ENCODE data around the gene PARN. TPM values are rescaled to one million over a fixed set of nuclear protein-coding genes. Genes with fewer than 3 reads are reported as not detected.
"Not testable (repeated sequence)": the region's sequence is repeated elsewhere in the genome, so short reads cannot be mapped to it uniquely, and the experiment has no call there.

PARN gene
- polyA plus RNA-seq, 4 donors = 32.4 to 44.7 (median 40.1) TPM

GRCh38 chr16:14415291-14415690 lies 214.8 kb downstream of the PARN start:
- DNase-seq (ENCODE audit: low read depth in 4 of 4, low spot score in 3 of 4) = no peak

- no peak for DNase-seq (ENCODE audit: low read depth in 4 of 4, low spot score in 3 of 4)
Measured at GRCh38 chr16:14409563-14409962, 220.5 kb downstream of the PARN start.

- DNase-seq (ENCODE audit: low read depth in 4 of 4, low spot score in 3 of 4) = no peak
Measured at GRCh38 chr16:14407786-14408399, 222.2 kb downstream of the PARN start.

- DNase-seq (ENCODE audit: low read depth in 4 of 4, low spot score in 3 of 4) = no peak
Measured at GRCh38 chr16:14405611-14406537, 224.2 kb downstream of the PARN start.

- DNase-seq (ENCODE audit: low read depth in 4 of 4, low spot score in 3 of 4) = not testable (repeated sequence)
Measured at GRCh38 chr16:14403001-14403389, 227.1 kb downstream of the PARN start.

GRCh38 chr16:14402114-14403000 lies 227.7 kb downstream of the PARN start:
- not testable (repeated sequence) for DNase-seq (ENCODE audit: low read depth in 4 of 4, low spot score in 3 of 4)

GRCh38 chr16:14401711-14402061 lies 228.4 kb downstream of the PARN start:
- not testable (repeated sequence) for DNase-seq (ENCODE audit: low read depth in 4 of 4, low spot score in 3 of 4)

- DNase-seq (ENCODE audit: low read depth in 4 of 4, low spot score in 3 of 4) = not testable (repeated sequence)
Measured at GRCh38 chr16:14400978-14401710, 228.9 kb downstream of the PARN start.

- no peak for DNase-seq (ENCODE audit: low read depth in 4 of 4, low spot score in 3 of 4)
Measured at GRCh38 chr16:14400285-14400977, 229.6 kb downstream of the PARN start.

GRCh38 chr16:14399378-14400284 lies 230.4 kb downstream of the PARN start:
- no peak for DNase-seq (ENCODE audit: low read depth in 4 of 4, low spot score in 3 of 4)

GRCh38 chr16:14398014-14398717 lies 231.9 kb downstream of the PARN start:
- no peak for DNase-seq (ENCODE audit: low read depth in 4 of 4, low spot score in 3 of 4)

- DNase-seq (ENCODE audit: low read depth in 4 of 4, low spot score in 3 of 4) = not testable (repeated sequence)
Measured at GRCh38 chr16:14395710-14396304, 234.3 kb downstream of the PARN start.

- DNase-seq (ENCODE audit: low read depth in 4 of 4, low spot score in 3 of 4) = no peak
Measured at GRCh38 chr16:14394834-14395233, 235.2 kb downstream of the PARN start.

- no peak for DNase-seq (ENCODE audit: low read depth in 4 of 4, low spot score in 3 of 4)
Measured at GRCh38 chr16:14392960-14393359, 237.1 kb downstream of the PARN start.

- no peak for DNase-seq (ENCODE audit: low read depth in 4 of 4, low spot score in 3 of 4)
Measured at GRCh38 chr16:14389359-14389758, 240.7 kb downstream of the PARN start.

GRCh38 chr16:14388243-14388642 lies 241.8 kb downstream of the PARN start:
- DNase-seq (ENCODE audit: low read depth in 4 of 4, low spot score in 3 of 4) = no peak

- DNase-seq (ENCODE audit: low read depth in 4 of 4, low spot score in 3 of 4) = no peak
Measured at GRCh38 chr16:14386115-14386514, 243.9 kb downstream of the PARN start.

All from right renal pelvis (tissue), 4 donors.